HG03520 (cell line): ENCODE data around the gene RNF168.
"Not testable (repeated sequence)": the region's sequence is repeated elsewhere in the genome, so short reads cannot be mapped to it uniquely, and the experiment has no call there.

ENCODE experiments used
- ATAC-seq: cut with Tn5 transposase; IDR thresholded peaks from one replicate; pipeline ENCODE4 v1.9.1; 2021; ENCODE audit warnings: mild to moderate bottlenecking, moderate library complexity; ENCODE audit not compliant: unreplicated experiment

RNF168 gene

GRCh38 chr3:196472286-196472685, 31.3 kb downstream of the RNF168 start:
- ATAC-seq = no peak

GRCh38 chr3:196471551-196471950, 32.0 kb downstream of the RNF168 start:
- no peak for ATAC-seq

DNA sequence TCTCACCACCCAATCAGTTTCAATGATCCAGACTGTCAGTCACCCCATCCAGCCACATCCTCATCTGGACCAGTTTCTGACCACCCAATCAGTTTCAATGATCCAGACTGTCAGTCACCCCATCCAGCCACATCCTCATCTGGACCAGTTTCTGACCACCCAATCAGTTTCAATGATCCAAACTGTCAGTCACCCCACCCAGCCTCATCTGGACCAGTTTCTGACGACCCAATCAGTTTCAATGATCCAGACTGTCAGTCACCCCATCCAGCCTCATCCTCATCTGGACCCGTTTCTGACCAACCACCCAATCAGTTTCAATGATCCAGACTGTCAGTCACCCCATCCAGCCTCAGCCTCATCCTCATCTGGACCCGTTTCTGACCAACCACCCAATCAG, 33.4 kb downstream of the RNF168 start:
- ATAC-seq = not testable (repeated sequence)

GRCh38 chr3:196463804-196464203, 39.8 kb downstream of the RNF168 start:
- no peak for ATAC-seq

DNA sequence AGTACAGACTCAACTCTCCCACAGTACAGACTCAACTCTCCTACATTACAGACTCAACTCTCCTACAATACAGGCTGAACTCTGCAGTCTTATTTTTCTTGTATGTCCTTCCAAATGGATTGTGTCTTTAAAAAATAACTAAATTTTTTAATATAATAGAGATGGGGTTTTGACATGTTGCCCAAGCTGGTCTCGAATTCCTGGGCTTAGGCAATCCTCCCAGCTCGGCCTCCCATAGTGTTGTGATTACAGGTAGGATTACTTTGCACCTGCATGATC, 40.2 kb downstream of the RNF168 start:
- ATAC-seq = no peak

DNA sequence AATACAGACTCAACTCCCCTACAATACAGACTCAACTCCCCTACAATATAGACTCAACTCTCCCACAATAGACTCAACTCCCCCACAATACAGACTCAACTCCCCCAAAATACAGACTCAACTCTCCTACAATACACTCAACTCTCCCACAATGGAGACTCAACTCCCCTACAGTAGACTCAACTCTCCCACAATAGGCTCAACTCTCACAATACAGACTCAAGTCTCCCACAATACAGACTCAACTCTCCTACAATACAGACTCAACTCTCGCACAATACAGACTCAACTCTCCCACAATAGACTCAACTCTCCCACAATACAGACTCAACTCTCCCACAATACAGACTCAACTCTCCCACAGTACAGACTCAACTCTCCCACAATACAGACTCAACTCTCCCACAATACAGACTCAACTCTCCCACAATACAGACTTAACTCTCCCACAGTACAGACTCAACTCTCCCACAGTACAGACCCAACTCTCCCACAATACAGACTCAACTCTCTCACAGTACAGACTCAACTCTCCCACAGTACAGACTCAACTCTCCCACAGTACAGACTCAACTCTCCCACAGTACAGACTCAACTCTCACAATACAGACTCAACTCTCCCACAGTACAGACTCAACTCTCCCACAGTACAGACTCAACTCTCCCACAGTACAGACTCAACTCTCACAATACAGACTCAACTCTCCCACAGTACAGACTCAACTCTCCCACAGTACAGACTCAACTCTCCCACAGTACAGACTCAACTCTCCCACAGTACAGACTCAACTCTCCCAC, 40.7 kb downstream of the RNF168 start:
- ATAC-seq = not testable (repeated sequence)

- ATAC-seq = no peak
Measured at GRCh38 chr3:196458063-196458462, 45.5 kb downstream of the RNF168 start.

DNA sequence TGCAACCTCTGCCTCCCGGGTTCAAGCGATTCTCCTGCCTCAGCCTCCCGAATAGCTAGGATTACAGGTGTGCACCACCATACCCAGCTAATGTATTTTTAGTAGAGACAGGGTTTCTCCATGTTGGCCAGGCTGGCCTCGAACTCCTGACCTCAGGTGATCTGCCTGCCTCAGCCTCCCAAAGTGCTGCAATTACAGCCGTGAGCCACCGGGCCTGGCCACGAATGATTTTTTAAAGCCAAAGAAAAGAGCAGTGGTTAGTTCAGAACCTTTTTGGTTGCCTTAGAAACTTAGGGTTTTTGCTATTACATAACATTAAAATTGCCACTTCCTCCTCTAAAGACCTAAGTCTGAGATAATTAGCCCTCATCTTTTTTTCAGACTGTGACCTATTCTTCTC, 46.1 kb downstream of the RNF168 start:
- not testable (repeated sequence) for ATAC-seq

DNA sequence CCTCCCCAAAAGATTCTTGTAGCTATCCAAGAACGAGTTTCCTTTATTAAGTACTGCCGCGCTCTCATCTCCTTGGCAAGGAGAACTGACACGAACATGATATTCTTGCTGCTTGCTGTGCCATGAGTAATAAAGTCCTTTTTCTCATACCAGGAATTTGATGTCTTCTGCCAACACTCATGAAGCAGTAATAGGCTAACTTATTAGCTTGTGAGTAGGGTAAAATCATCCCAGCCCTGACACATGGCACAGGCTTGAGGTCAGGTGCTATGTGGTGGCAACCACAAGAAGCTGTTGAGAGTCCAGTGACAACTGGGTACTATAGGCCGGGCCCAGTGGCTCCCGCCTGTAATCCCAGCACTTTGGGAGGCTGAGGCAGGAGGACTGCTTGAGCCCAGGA, 48.6 kb downstream of the RNF168 start:
- no peak for ATAC-seq

GRCh38 chr3:196445391-196445790, 58.2 kb downstream of the RNF168 start:
- not testable (repeated sequence) for ATAC-seq

- no peak for ATAC-seq
Measured at GRCh38 chr3:196444500-196444894, 59.1 kb downstream of the RNF168 start.

DNA sequence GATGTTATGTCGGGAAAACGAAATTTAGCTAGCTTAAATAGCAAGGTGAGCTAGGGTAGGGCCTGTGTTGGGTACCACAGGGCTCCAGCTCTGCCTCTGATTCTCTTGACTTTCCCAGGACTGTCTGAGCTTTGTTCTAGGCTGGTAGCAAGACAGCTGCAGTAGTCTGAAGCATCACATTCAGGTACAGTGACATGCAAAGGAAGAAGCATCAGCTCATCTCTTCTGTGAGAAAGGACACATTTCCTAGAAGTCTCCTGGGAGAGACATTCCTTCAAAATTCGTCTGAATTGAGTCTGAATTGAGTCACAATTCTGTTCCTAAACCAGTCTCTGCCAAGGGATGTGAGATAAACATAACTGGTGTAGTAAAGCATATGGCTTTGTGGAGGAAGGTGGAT, 62.9 kb downstream of the RNF168 start:
- no peak for ATAC-seq

- no peak for ATAC-seq
Measured at GRCh38 chr3:196440041-196440537, 63.5 kb downstream of the RNF168 start.

- peak; percentile 72 for ATAC-seq
Measured at GRCh38 chr3:196432137-196432879, 71.3 kb downstream of the RNF168 start, which contains the start of gene UBXN7. Gene UBXN7 (minus strand): TSS chr3:196432427. CDS start chr3:196432399, 28 bp downstream.

- peak; percentile 27 for ATAC-seq
Measured at GRCh38 chr3:196431181-196432136, 72.1 kb downstream of the RNF168 start.

GRCh38 chr3:196428041-196428440, 75.5 kb downstream of the RNF168 start:
- no peak for ATAC-seq

DNA sequence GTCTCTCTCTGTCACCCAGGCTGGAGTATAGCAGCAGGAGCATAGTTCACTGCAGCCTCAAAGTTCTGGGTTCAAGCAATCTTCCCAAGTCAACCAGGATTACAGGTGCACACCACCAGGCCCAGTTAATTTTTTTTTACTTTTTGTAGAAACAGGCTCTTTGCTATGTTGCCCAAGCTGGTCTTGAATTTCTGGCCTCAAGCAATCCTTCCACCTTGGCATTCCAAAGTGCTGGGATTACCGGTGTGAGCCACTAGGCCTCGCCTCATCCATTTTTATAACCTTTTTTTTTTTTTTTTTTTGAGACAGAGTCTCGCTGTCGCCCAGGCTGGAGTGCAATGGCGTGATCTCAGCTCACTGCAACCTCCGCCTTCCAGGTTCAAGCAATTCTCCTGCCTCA, 79.1 kb downstream of the RNF168 start:
- ATAC-seq = not testable (repeated sequence)

DNA sequence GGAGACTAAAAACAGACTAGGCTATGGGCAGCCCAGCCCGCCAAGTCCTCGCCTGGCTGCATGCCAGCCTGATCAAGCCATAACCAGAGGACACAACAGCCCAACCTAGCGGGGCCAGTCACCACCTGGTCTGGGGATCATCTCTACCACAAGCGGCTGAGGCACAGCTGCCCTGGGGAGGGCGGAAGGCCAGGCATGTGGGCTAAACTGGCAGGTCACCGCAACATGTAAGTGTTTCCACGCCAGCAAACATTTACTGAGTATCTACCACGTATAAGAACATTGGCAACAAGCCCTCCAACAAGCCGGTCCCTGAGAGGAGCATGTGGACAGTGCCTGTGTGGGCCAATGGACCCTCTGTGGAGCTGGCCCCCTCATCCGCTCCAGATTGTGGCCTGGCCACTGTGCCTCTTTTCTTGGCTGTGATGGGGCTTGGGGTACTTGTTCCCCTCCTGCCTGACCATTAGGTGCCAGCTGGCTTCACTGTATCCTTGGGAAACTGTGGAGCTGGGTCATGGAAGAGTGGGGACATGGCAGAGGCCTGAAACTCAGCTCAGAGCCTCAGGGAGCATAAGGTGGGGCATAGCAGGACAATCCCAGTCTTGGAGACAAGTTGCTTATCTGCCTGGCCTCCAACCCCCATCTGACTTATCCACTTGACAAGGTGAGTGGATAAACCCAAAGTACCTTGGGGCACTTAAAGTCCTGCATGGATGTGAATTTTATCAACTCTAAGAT, 80.4 kb downstream of the RNF168 start:
- ATAC-seq = no peak

DNA sequence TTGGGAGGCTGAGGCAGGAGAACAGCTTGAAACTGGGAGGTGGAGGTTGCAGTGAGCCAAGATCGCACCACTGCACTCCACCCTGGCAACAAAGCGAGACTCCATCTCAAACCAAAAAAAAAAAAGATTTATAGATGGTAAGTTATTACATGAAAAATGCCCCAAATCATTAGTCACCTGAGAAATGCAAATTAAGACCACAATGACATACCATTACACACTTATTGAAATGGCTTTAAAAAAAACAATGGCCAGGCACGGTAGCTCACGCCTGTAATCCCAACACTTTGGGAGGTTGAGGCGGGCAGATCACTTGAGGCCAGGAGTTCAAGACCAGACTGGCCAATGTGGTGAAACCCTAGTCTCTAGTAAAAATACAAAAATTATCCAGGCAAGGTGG, 81.9 kb downstream of the RNF168 start:
- ATAC-seq = not testable (repeated sequence)

DNA sequence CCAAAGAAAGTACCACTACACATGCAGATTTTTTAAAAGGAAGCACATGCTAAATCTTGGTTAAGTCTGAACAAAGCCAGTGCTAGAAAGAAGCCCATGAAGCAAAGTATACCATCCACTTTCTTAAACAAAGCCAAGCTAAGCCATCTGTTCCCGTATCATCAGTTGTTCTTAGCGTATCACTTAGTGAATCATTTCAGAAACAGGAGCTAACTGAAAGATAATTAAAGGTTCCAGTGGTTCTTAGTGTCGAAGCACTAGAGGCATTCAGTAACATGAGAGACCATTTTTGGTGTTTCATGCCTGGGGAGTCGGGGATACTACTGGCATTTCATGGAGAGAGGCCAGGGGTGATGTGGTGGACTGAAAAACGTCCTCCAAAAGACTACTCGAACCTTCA, 84.2 kb downstream of the RNF168 start:
- ATAC-seq = no peak
